Suprapubic skin (tissue), 4 donors: ENCODE data around the gene XPC. TPM values are rescaled to one million over a fixed set of nuclear protein-coding genes. Genes with fewer than 3 reads are reported as not detected.
A peak's percentile ranks its signal among the peaks of the same experiment; 100 is the strongest.

Experiments used
- DNase-seq, 2 donors: peaks; one replicate each; pipeline ENCODE4 v3.0.0-alpha.2; 2019; ENCODE audit warnings: low spot score in 2 of 2
- H3K27ac ChIP-seq: fragments of 200-600 bp; sonication (generic); one replicate; pipeline ENCODE4 v1.5.1; 2019
- H3K27me3 ChIP-seq: fragments of 200-600 bp; sonication (generic); one replicate; pipeline ENCODE4 v1.5.1; 2019
- H3K36me3 ChIP-seq: fragments of 200-600 bp; sonication (generic); one replicate; pipeline ENCODE4 v1.5.1; 2019
- H3K4me1 ChIP-seq: fragments of 200-600 bp; sonication (generic); one replicate; pipeline ENCODE4 v1.5.1; 2019
- H3K4me3 ChIP-seq: fragments of 200-600 bp; sonication (generic); one replicate; pipeline ENCODE4 v1.5.1; 2019; ENCODE audit warnings: mild to moderate bottlenecking
- H3K9me3 ChIP-seq: fragments of 200-600 bp; sonication (generic); one replicate; pipeline ENCODE4 v1.5.1; 2019
- EP300 ChIP-seq: sonication (generic); formaldehyde crosslinking; IDR thresholded peaks from one replicate; pipeline ENCODE4 v1.6.1; 2017; ENCODE audit warnings: antibody characterized with exemption
- POLR2A ChIP-seq, 2 donors: fragments of 450-650 bp; IDR thresholded peaks; one replicate each; pipeline ENCODE4 v1.6.1; 2017; ENCODE audit warnings: antibody characterized with exemption in 2 of 2, mild to moderate bottlenecking in 2 of 2, moderate library complexity in 2 of 2
- POLR2AphosphoS5 ChIP-seq, 3 donors: sonication (generic); formaldehyde crosslinking; IDR thresholded peaks; one replicate each; pipeline ENCODE4 v1.6.1; 2017; ENCODE audit warnings: antibody characterized with exemption in 3 of 3
- WGBS: methylation state at CpG from one replicate; pipeline ENCODE4 v1.1.5; 2018; 5-methylcytosine and 5-hydroxymethylcytosine counted together
- total RNA-seq, 4 donors: library from RNA; depleted of rRNA; stranded (reverse); fragments of >200 nt; gene quantifications; one replicate each; pipeline ENCODE4 v1.1.0, GENCODE V29; 2016
- TF ChIP-seq, protein P1 (sequence below), 2 donors: fragments of 200-600 bp in 1 of 2; fragments of 450-650 bp in 1 of 2; sonication (generic) in 1 of 2; IDR thresholded peaks; one replicate each; pipeline ENCODE4 v1.5.1; 2016 to 2019; ENCODE audit warnings: antibody characterized with exemption in 2 of 2, mild to moderate bottlenecking in 1 of 2, moderate library complexity in 1 of 2

The XPC gene
- total RNA-seq, 4 donors from 2014 or later = 49.7 to 176 (median 66.4) TPM

DNA sequence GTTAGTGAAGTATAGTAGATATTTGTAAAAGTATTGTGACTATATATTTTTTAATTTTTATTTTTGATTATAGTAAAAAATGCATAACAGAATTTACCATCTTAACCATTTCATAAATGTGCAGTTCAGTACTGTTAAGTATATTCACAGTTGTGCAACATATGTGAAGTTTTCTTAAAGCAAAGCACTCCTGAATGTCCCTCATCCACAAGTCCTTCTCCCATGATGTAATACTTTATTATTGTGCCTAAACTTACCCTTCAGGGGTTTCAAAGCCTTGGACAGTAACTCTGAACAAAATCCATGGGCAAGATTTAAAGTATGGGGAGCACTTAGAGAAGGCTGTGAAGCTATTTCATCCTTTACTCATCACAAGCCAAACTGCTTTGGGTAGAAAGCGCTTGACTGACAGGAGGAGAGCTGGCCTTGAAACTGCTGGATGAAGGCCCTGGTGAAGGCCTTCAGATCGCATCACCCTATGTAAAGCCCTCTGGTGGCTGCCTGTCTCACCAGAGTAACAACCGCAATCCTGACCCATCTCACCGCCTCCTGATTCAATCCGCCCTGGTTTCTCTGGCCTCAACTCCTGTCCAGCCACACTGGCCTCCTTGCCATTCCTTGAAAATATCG, 28.3 kb upstream of the XPC start:
- no peak for DNase-seq
- no peaks in the 10 kb centered on the region for H3K27me3 ChIP-seq
- peaks cover 38% of the 10 kb centered on the region for H3K4me1 ChIP-seq
- WGBS = 97% methylated on average over 6 of the region's 6 CpGs
- no peak overlapping the region for H3K4me3 ChIP-seq
- TF ChIP-seq POLR2A (IDR thresholded peaks at IDR 0.05) (no peak), EP300 (no peak), POLR2AphosphoS5 (IDR thresholded peaks at IDR 0.05) (no peak)
- TF ChIP-seq, protein P1, sequence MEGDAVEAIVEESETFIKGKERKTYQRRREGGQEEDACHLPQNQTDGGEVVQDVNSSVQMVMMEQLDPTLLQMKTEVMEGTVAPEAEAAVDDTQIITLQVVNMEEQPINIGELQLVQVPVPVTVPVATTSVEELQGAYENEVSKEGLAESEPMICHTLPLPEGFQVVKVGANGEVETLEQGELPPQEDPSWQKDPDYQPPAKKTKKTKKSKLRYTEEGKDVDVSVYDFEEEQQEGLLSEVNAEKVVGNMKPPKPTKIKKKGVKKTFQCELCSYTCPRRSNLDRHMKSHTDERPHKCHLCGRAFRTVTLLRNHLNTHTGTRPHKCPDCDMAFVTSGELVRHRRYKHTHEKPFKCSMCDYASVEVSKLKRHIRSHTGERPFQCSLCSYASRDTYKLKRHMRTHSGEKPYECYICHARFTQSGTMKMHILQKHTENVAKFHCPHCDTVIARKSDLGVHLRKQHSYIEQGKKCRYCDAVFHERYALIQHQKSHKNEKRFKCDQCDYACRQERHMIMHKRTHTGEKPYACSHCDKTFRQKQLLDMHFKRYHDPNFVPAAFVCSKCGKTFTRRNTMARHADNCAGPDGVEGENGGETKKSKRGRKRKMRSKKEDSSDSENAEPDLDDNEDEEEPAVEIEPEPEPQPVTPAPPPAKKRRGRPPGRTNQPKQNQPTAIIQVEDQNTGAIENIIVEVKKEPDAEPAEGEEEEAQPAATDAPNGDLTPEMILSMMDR (IDR thresholded peaks at IDR 0.05) = no peak
- H3K36me3 ChIP-seq = no peaks in the 10 kb centered on the region
- H3K9me3 ChIP-seq = no peaks in the 10 kb centered on the region
- no peak overlapping the region for H3K27ac ChIP-seq

DNA sequence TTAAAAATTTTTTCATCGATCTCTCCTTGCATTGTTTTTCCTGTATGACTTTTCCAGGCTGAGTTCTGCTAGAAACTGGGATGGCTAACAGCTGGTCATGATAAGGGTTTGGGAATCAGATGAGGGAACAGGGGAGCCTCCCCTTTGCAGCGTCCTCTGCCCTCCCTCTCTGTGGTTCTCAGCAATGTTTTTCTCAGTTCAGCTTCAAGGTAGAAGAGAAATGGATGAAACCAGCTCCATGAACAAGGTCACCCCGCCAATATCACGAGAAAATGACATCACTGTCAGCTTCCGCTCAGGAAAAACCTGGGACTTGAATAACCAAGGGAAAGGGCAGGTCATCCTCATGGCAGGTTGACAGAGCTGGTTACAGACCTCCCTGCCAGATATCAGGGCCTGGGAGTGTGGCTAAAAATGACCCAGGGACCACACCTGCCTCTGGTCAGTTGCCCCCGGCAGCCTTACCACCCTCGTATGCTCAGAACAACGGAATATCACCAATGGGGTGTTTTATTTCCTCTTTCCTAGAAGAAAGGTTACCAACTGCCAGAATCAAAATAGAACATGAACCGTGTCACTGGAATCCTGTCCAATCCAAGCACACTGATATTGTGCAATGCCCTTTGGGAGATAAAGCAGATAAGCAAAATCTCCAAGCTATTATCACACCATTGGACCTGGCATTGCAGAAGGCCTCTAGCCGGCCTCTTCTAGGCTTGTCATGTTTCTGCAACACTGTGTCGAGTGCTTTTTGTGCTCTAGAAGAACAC, 26.3 kb upstream of the XPC start:
- Histone ChIP-seq H3K4me1 (peaks cover 58% of the 10 kb centered on the region), H3K27ac (peak overlapping the region; percentile 54), H3K4me3 (no peak overlapping the region), H3K9me3 (no peaks in the 10 kb centered on the region), H3K36me3 (no peaks in the 10 kb centered on the region), H3K27me3 (no peaks in the 10 kb centered on the region)
- peak in 1 of 2 donors; percentile 78 for DNase-seq
- WGBS = 48% methylated on average over 11 of the region's 11 CpGs
- peak in 2 of 3 donors; percentile 45 to 77 for TF ChIP-seq POLR2AphosphoS5 (IDR thresholded peaks at IDR 0.05)
- TF ChIP-seq EP300 = no peak

DNA sequence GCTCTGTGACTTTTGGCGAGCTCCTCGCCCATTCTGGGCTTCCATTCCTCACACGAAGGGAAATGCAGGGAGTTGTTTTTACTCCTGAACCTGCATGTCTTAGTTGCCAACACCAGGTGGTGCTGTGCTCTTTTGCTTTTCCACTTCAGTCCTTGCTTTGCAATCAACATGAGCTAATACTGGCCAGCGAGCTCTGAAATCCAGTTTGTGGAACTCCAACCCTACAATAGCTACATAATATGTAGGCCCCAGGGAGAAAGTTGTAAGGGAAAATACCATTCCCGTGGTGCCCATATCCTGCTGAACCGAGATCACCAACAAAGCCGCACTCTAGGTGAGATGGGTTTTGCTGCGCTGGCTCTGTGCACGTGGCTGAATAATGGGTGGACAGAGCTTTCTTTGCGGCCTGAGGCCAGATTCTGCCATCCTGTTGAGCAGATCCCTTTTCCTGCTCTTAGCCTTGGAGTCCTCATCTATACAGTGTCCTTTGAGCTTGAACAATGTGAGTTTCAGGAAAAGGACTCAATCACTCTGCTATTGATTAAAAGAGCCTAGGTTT, 25.2 kb upstream of the XPC start:
- Histone ChIP-seq H3K27ac (peak overlapping the region; percentile 34), H3K4me1 (peaks cover 68% of the 10 kb centered on the region), H3K27me3 (no peaks in the 10 kb centered on the region), H3K36me3 (peaks cover 9% of the 10 kb centered on the region), H3K4me3 (no peak overlapping the region), H3K9me3 (no peaks in the 10 kb centered on the region)
- peak in 1 of 3 donors; percentile 34 for TF ChIP-seq POLR2AphosphoS5 (IDR thresholded peaks at IDR 0.05)
- no peak for TF ChIP-seq EP300
- TF ChIP-seq, protein P1 (IDR thresholded peaks at IDR 0.05) = peak; percentile 74 to 80
- no peak for TF ChIP-seq POLR2A (IDR thresholded peaks at IDR 0.05)
- peak in 1 of 2 donors; percentile 74 for DNase-seq
- 44% methylated on average over 9 of the region's 10 CpGs for WGBS

DNA sequence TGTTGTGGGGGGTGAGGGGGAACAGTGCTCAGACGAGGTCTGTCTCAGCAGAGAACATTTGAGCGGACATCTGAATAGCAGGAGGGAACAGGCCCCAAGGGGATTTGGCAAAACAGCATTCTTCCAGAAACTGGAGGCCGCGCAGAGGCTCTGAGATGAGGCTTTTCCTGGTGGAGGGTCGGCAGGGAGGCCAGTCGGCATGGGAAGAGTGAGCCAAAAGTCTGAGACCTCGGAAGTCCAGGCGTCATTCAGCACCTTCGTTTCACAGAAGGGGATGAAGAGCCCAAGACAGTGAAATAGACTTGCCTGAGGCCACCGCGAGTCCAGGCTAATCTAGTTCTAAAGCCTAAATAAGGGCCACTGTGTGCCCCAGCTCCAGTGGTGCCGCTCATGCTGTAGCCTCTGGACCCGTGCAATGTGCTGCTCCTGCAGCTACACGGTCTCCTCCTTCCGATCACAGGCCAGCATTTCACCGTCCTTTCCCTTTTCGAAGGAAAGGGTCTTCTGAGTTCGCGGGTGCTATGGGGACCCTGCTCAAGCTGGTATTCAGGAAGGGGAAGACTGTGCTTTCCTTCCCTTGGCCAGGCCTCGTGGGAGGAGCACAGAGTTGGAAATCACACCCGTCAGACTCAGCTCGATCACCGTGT, 24.6 kb upstream of the XPC start:
- TF ChIP-seq EP300 (no peak), POLR2AphosphoS5 (IDR thresholded peaks at IDR 0.05) (no peak), POLR2A (IDR thresholded peaks at IDR 0.05) (no peak)
- TF ChIP-seq, protein P1 (IDR thresholded peaks at IDR 0.05) = no peak
- H3K4me3 ChIP-seq = no peak overlapping the region
- H3K27ac ChIP-seq = no peak overlapping the region
- 67% methylated on average over 23 of the region's 23 CpGs for WGBS
- no peak for DNase-seq
- no peaks in the 10 kb centered on the region for H3K27me3 ChIP-seq
- peaks cover 12% of the 10 kb centered on the region for H3K36me3 ChIP-seq
- no peaks in the 10 kb centered on the region for H3K9me3 ChIP-seq
- H3K4me1 ChIP-seq = peaks cover 71% of the 10 kb centered on the region

DNA sequence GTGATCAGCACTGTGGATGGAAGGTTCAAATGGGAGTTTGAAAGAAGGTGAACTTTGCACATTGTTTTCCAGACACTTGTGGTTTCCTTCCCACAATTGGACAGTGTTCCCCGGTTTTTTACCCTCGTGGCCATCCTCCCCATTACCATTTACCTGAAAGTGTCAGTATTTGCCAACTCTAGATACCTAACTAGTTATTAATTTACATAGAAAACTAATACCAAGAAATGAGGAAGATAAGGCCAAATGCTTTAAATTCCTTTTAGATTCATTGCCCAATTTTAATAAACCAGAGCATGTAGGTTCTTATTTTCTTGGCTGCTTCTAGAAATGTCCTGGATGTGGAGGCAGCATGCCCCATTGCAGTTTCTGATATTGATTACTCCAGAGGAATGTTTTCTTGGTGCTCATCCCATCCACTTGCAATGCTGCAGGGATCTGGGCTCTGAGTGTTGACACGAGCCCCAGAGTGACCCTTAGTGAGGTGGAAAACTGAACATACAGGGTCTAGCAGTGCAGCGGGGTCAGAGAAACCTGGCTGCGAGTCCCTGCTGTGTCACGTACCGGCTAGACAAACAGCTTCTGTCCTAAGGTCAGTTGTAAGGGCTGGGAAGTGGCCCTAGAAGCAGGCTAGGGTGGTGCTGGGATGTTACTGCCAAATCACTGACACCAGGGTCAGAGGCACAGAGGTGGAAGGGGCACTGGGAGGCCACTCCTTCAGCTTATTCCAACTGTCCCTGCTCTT, 23.7 kb upstream of the XPC start:
- Histone ChIP-seq H3K9me3 (no peaks in the 10 kb centered on the region), H3K27ac (no peak overlapping the region), H3K4me3 (no peak overlapping the region), H3K27me3 (no peaks in the 10 kb centered on the region), H3K36me3 (peaks cover 12% of the 10 kb centered on the region), H3K4me1 (peaks cover 75% of the 10 kb centered on the region)
- DNase-seq = no peak
- 57% methylated on average over 7 of the region's 7 CpGs for WGBS
- TF ChIP-seq POLR2A (IDR thresholded peaks at IDR 0.05) = no peak
- TF ChIP-seq POLR2AphosphoS5 (IDR thresholded peaks at IDR 0.05) = no peak
- TF ChIP-seq, protein P1 (IDR thresholded peaks at IDR 0.05) = no peak
- TF ChIP-seq EP300 = no peak
